CD4-positive, alpha-beta T cell (primary cell): ENCODE results near the gene SLF2. TPM values are rescaled to one million over a fixed set of nuclear protein-coding genes. Genes with fewer than 3 reads are reported as not detected.
A peak's percentile ranks its signal among the peaks of the same experiment; 100 is the strongest.

Experiments used
- ATAC-seq: fragments of 200-7000 bp; cut with Tn5 transposase; one replicate; pipeline ENCODE4 v1.10.0; 2022; ENCODE audit warnings: mild to moderate bottlenecking; ENCODE audit not compliant: poor library complexity
- CTCF ChIA-PET: fragments of 350-600 bp; sonication (Branson Sonifier 250); formaldehyde crosslinking; loops from one replicate; lab custom pipeline; 2021; ENCODE audit warnings: antibody characterized with exemption, inconsistent platforms; lab: Charles Lee
- POLR2A ChIA-PET: fragments of 350-600 bp; sonication (Branson Sonifier 250); formaldehyde crosslinking; loops from one replicate; lab custom pipeline; 2021; ENCODE audit warnings: antibody characterized with exemption, inconsistent platforms; lab: Charles Lee
- DNase-seq, 14 experiments: peaks; one replicate each; pipeline ENCODE4 v3.0.0-alpha.2; 2013 to 2020; ENCODE audit warnings: mixed read lengths in 2 of 14
- H3K27ac ChIP-seq, 2 donors: one replicate each; pipeline versions ENCODE4 v1.5.1 to v1.7.0; 2013; ENCODE audit warnings: low read length in 2 of 2, low read depth in 1 of 2, mild to moderate bottlenecking in 1 of 2
- H3K27me3 ChIP-seq, 2 experiments: 1 replicate in 1 of 2; 2 replicates in 1 of 2; pipeline versions ENCODE4 v1.6.1 to v1.7.0; 2013; ENCODE audit warnings: low read length in 2 of 2, control low read depth in 1 of 2, mild to moderate bottlenecking in 1 of 2, moderate library complexity in 1 of 2; ENCODE audit not compliant: insufficient read depth in 2 of 2, control insufficient read depth in 1 of 2
- H3K36me3 ChIP-seq: one replicate; pipeline ENCODE4 v1.6.1; 2013; ENCODE audit warnings: low read length, control low read depth; ENCODE audit not compliant: insufficient read depth
- H3K4me1 ChIP-seq: one replicate; pipeline ENCODE4 v1.6.1; 2013; ENCODE audit warnings: low read length, control low read depth; ENCODE audit not compliant: insufficient read depth
- H3K4me3 ChIP-seq: one replicate; pipeline ENCODE4 v1.5.1; 2013; ENCODE audit warnings: mild to moderate bottlenecking, low read length, moderate library complexity
- H3K9me3 ChIP-seq, 2 experiments: 1 replicate in 1 of 2; 2 replicates in 1 of 2; pipeline versions ENCODE4 v1.6.1 to v1.7.0; 2013; ENCODE audit warnings: low read length in 2 of 2, mild to moderate bottlenecking in 2 of 2, control low read depth in 1 of 2, moderate library complexity in 1 of 2; ENCODE audit not compliant: control insufficient read depth in 1 of 2, insufficient read depth in 1 of 2
- H3K27ac Mint-ChIP-seq: one replicate; pipeline ENCODE4 v1.8.0; 2020; ENCODE audit warnings: mixed read lengths
- H3K27me3 Mint-ChIP-seq: one replicate; pipeline ENCODE4 v1.8.0; 2021; ENCODE audit warnings: mixed read lengths
- H3K36me3 Mint-ChIP-seq: one replicate; pipeline ENCODE4 v1.8.0; 2021; ENCODE audit warnings: low read depth, mixed read lengths
- H3K4me1 Mint-ChIP-seq: one replicate; pipeline ENCODE4 v1.8.0; 2021; ENCODE audit warnings: low read depth, mixed read lengths
- H3K4me3 Mint-ChIP-seq: one replicate; pipeline ENCODE4 v1.8.0; 2020; ENCODE audit warnings: mild to moderate bottlenecking, mixed read lengths
- H3K9me3 Mint-ChIP-seq: one replicate; pipeline ENCODE4 v1.8.0; 2020; ENCODE audit warnings: mixed read lengths
- CTCF ChIP-seq: fragments of 200-600 bp; IDR thresholded peaks from one replicate; pipeline ENCODE4 v1.8.0; 2022; ENCODE audit warnings: antibody characterized with exemption, mild to moderate bottlenecking
- intact Hi-C, 2 experiments: fragments of 100-400 bp; cut with DNase I in 1 of 2; cut with micrococcal nuclease in 1 of 2; formaldehyde crosslinking; loops; one replicate each; pipeline versions ENCODE4 v1.15.1 to v1.9.0; 2023 to 2025; cut with DNase I, micrococcal nuclease
- total RNA-seq, 174 experiments: library from RNA in 2 of 174; stranded (reverse) in 2 of 174; gene quantifications; one replicate each; pipeline ENCODE4 v1.2.3 and lab custom pipeline; 2021 to 2026

The SLF2 gene
- total RNA-seq, 2 experiments from 2014 or later, result 11.1 TPM

GRCh38 chr10:100912013-100912604, 654 bp upstream of the SLF2 start:
- no peaks in the 10 kb centered on the region for H3K9me3 ChIP-seq
- ATAC-seq, result peak; percentile 13
- H3K36me3 ChIP-seq, result peaks cover 12% of the 10 kb centered on the region
- H3K27ac ChIP-seq, result peak overlapping the region; percentile 78 to 80
- Mint-ChIP-seq H3K9me3 (no peaks in the 10 kb centered on the region), H3K27ac (peak overlapping the region; percentile 94), H3K4me3 (peak overlapping the region; percentile 98), H3K4me1 (peaks cover 60% of the 10 kb centered on the region), H3K36me3 (peaks cover 23% of the 10 kb centered on the region), H3K27me3 (no peaks in the 10 kb centered on the region)
- intact Hi-C loops, result loop anchor here in 1 of 2 experiments (2.0 to 5.0 kb wide), 4 partner anchors 75 to 1480 kb away; partner anchors contain the start of genes BTRC, GOT1, KAZALD1 and MRPL43
- POLR2A ChIA-PET, result interaction anchor here (1.0 to 1.8 kb wide), 8 partner anchors 9 to 120 kb away, joined by 3 to 6 read pairs (median 3); partner anchors contain the start of genes LZTS2, PDZD7 and SFXN3
- H3K27me3 ChIP-seq, result no peaks in the 10 kb centered on the region
- H3K4me1 ChIP-seq, result peaks cover 15% of the 10 kb centered on the region
- H3K4me3 ChIP-seq, result peak overlapping the region; percentile 71
- DNase-seq, result no peak
- CTCF ChIA-PET, result interaction anchor here (1.2 to 1.8 kb wide), 2 partner anchors 183 to 376 kb away, joined by 4 to 6 read pairs; partner anchors contain the start of gene HIF1AN
- no peak for TF ChIP-seq CTCF

DNA sequence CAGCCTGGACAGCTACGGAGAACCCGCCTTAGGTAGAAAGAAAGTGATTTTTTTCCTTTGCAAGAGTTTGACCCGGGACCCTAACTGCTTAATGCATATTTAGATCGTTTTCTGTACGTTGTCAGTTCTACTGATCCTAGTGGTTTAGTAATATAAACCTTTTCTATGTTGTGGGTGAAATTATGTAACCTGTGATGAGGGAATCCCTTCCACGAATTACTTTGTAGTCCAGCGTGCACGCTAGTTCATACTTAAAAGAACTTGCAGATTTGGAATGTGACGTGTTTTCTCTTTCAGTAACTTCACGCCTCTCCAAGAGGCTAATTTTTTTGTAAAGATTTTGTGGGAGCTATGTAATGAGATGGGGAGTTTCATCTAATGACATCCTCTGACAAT, 705 bp downstream of the SLF2 start:
- no peak for TF ChIP-seq CTCF
- no peaks in the 10 kb centered on the region for H3K27me3 Mint-ChIP-seq
- H3K9me3 Mint-ChIP-seq, result no peaks in the 10 kb centered on the region
- POLR2A ChIA-PET, result interaction anchor here (1.0 to 1.8 kb wide), 8 partner anchors 10 to 119 kb away, joined by 3 to 6 read pairs (median 4); partner anchors contain the start of genes MRPL43 and TWNK
- CTCF ChIA-PET, result interaction anchor here (1.4 to 1.5 kb wide), 2 partner anchors 56 to 351 kb away, joined by 3 read pairs; no protein-coding TSS in a partner anchor
- H3K4me1 ChIP-seq, result peaks cover 15% of the 10 kb centered on the region
- H3K27ac Mint-ChIP-seq, result peak overlapping the region; percentile 94
- H3K4me3 ChIP-seq, result peak overlapping the region; percentile 71
- peaks cover 31% of the 10 kb centered on the region for H3K36me3 Mint-ChIP-seq
- H3K27me3 ChIP-seq, result no peaks in the 10 kb centered on the region
- ATAC-seq (peak; percentile 47), DNase-seq (peak in 3 of 14 experiments; percentile 26 to 71 (median 66))
- peak overlapping the region; percentile 73 to 78 for H3K27ac ChIP-seq
- peaks cover 25% of the 10 kb centered on the region for H3K36me3 ChIP-seq
- H3K9me3 ChIP-seq, result no peaks in the 10 kb centered on the region
- intact Hi-C loops, result loop anchor here in 1 of 2 experiments (2.0 to 5.0 kb wide), 4 partner anchors 73 to 1481 kb away; partner anchors contain the start of genes BTRC, GOT1, KAZALD1 and MRPL43
- peak overlapping the region; percentile 98 for H3K4me3 Mint-ChIP-seq
- H3K4me1 Mint-ChIP-seq, result peaks cover 60% of the 10 kb centered on the region

- Mint-ChIP-seq H3K27me3 (no peaks in the 10 kb centered on the region), H3K4me3 (no peak overlapping the region), H3K36me3 (peaks cover 55% of the 10 kb centered on the region), H3K9me3 (no peaks in the 10 kb centered on the region), H3K4me1 (peaks cover 43% of the 10 kb centered on the region), H3K27ac (peak overlapping the region; percentile 14)
- peaks cover 51% of the 10 kb centered on the region for H3K36me3 ChIP-seq
- no peaks in the 10 kb centered on the region for H3K9me3 ChIP-seq
- DNase-seq (no peak), ATAC-seq (no peak)
- H3K4me3 ChIP-seq, result no peak overlapping the region
- ChIA-PET POLR2A (no interaction called here), CTCF (no interaction called here)
- no peaks in the 10 kb centered on the region for H3K27me3 ChIP-seq
- no peak overlapping the region for H3K27ac ChIP-seq
- TF ChIP-seq CTCF, result no peak
- intact Hi-C loops, result no loop called here
- peaks cover 12% of the 10 kb centered on the region for H3K4me1 ChIP-seq
Observed at GRCh38 chr10:100917071-100917470, 4.3 kb downstream of the SLF2 start.
